ENCODE measurements around the gene PCBD1. TPM values are rescaled to one million over a fixed set of nuclear protein-coding genes. Genes with fewer than 3 reads are reported as not detected.

The PCBD1 gene
- polyA plus RNA-seq, 2 of the 4 experiments (the other 2 are of a cell fraction) = 169 to 211 TPM

- Histone ChIP-seq H3K4me2 (no peak overlapping the region), H3K9me3 (no peaks in the 10 kb centered on the region), H3K27ac (no peak overlapping the region), H3K4me1 (peaks cover 16% of the 10 kb centered on the region; the same call in 2 of the 3 replicates), H3K4me3 (no peak overlapping the region)
- CTCF ChIA-PET = interaction anchor here (1.0 to 1.3 kb wide), 3 partner anchors 9 to 392 kb away, joined by 3 to 5 read pairs (median 4); no protein-coding TSS in a partner anchor
- DNase-seq (ENCODE audit: low read depth in 1 of 2, low spot score in 1 of 2) = no peak
- no peak for FAIRE-seq
- POLR2A ChIA-PET = no interaction called here
- no peak for ATAC-seq
- 89% methylated on average over 4 of the region's 4 CpGs for WGBS (ENCODE audit: missing lambda C conversion rate)
- no peak for TF ChIP-seq CHD4 (IDR thresholded peaks at IDR 0.05; ENCODE audit: borderline replicate concordance)
- no peak for TF ChIP-seq HES2 (IDR thresholded peaks at IDR 0.05)
- TF ChIP-seq ATOH8 (CRISPR knock-in tag; IDR thresholded peaks at IDR 0.05; ENCODE audit: low read depth) = no peak
- no peak for TF ChIP-seq MAX (IDR thresholded peaks at IDR 0.05)
- TF ChIP-seq NR3C1 (IDR thresholded peaks at IDR 0.05) = no peak
- no peak for TF ChIP-seq HOXB13 (CRISPR knock-in tag; IDR thresholded peaks at IDR 0.05; ENCODE audit: low read depth)
- TF ChIP-seq FOSB (CRISPR knock-in tag; IDR thresholded peaks at IDR 0.05) = no peak
- no peak for TF ChIP-seq BHLHE40 (IDR thresholded peaks at IDR 0.05; ENCODE audit: low read depth, low read length)
- TF ChIP-seq MAFK (IDR thresholded peaks at IDR 0.05; ENCODE audit: partially characterized antibody) = no peak
- TF ChIP-seq ELK1 (IDR thresholded peaks at IDR 0.05; ENCODE audit: low read depth, low read length) = no peak
- TF ChIP-seq FOSL2 (IDR thresholded peaks at IDR 0.05) = no peak
- no peak for TF ChIP-seq FOSL2 (CRISPR knock-in tag; IDR thresholded peaks at IDR 0.05)
- TF ChIP-seq TP53 (CRISPR knock-in tag; IDR thresholded peaks at IDR 0.05) = no peak
Measured at GRCh38 chr10:70853038-70853437, 35.3 kb downstream of the PCBD1 start.

GRCh38 chr10:70851597-70852475 is 36.5 kb downstream of the PCBD1 start:
- Histone ChIP-seq H3K4me3 (no peak overlapping the region), H3K4me2 (no peak overlapping the region), H3K9me3 (no peaks in the 10 kb centered on the region), H3K27ac (no peak overlapping the region), H3K4me1 (peaks cover 16% of the 10 kb centered on the region; the same call in 2 of the 3 replicates)
- DNase-seq (ENCODE audit: low read depth in 1 of 2, low spot score in 1 of 2) (no peak), FAIRE-seq (no peak), ATAC-seq (no peak)
- POLR2A ChIA-PET = interaction anchor here (1.0 kb wide), 1 partner anchor 19 kb away, joined by 3 read pairs; no protein-coding TSS in a partner anchor
- 87% methylated on average over 5 of the region's 5 CpGs for WGBS (ENCODE audit: missing lambda C conversion rate)
- TF ChIP-seq RAD21 (conservative IDR thresholded peaks at IDR 0.05 in 1 of 2, IDR thresholded peaks at IDR 0.05 in 1 of 2) (no peak), HOXB5 (CRISPR knock-in tag; IDR thresholded peaks at IDR 0.05) (no peak), TFCP2L1 (CRISPR knock-in tag; IDR thresholded peaks at IDR 0.05) (no peak), HDAC2 (IDR thresholded peaks at IDR 0.05) (no peak), NFE2L2 (conservative IDR thresholded peaks at IDR 0.05; ENCODE audit: low read length) (no peak), JUNB (IDR thresholded peaks at IDR 0.05) (no peak), BHLHE40 (IDR thresholded peaks at IDR 0.05; ENCODE audit: low read depth, low read length) (no peak), ATOH8 (CRISPR knock-in tag; IDR thresholded peaks at IDR 0.05; ENCODE audit: low read depth) (no peak), ZFP36 (IDR thresholded peaks at IDR 0.05; ENCODE audit: borderline replicate concordance, partially characterized antibody) (no peak), FOXS1 (CRISPR knock-in tag; IDR thresholded peaks at IDR 0.05) (no peak), HOXA7 (CRISPR knock-in tag; IDR thresholded peaks at IDR 0.05) (no peak), KDM1A (IDR thresholded peaks at IDR 0.05; ENCODE audit: low read depth) (no peak), BCL3 (IDR thresholded peaks at IDR 0.05) (no peak), E2F6 (IDR thresholded peaks at IDR 0.05; ENCODE audit: borderline replicate concordance, low read depth) (no peak), ELK1 (IDR thresholded peaks at IDR 0.05; ENCODE audit: low read depth, low read length) (no peak), NPAS2 (CRISPR knock-in tag; IDR thresholded peaks at IDR 0.05; ENCODE audit: borderline replicate concordance) (no peak), POLR2A (IDR thresholded peaks at IDR 0.05; ENCODE audit: low read length) (no peak)
- CTCF ChIA-PET = interaction anchor here (0.8 to 1.5 kb wide), 2 partner anchors 33 to 52 kb away, joined by 3 to 4 read pairs; no protein-coding TSS in a partner anchor
